Activated naive CD8-positive, alpha-beta T cell treated with anti-CD3 and anti-CD28 coated beads, Interleukin-2, amount 10 ng/mL, durations not matched to agents 7 days and 5 days (primary cell): ENCODE results near the gene SYNJ2BP. TPM values are rescaled to one million over a fixed set of nuclear protein-coding genes. Genes with fewer than 3 reads are reported as not detected.

Experiments used
- total RNA-seq, 2 experiments: library from RNA; stranded (reverse); gene quantifications; one replicate each; pipeline ENCODE4 v1.2.3, GENCODE V29; 2021

The SYNJ2BP gene
- total RNA-seq, 2 experiments from 2014 or later, result 14.9 to 15.3 TPM

Other genes with a start within 250 kb of the SYNJ2BP start
- under 1 TPM in 1 of 2 experiments, not detected in 1; 0.11 TPM for gene SLC8A3, start 228.1 kb downstream of the SYNJ2BP start, total RNA-seq
- gene COX16, start 57.4 kb downstream of the SYNJ2BP start, total RNA-seq, result 10 to 100 TPM; 32.5 to 40.2 TPM
- gene ADAM21, start 35.1 kb upstream of the SYNJ2BP start, total RNA-seq, result not detected
- gene ADAM20, start 117.9 kb upstream of the SYNJ2BP start, total RNA-seq, result under 1 TPM; 0.48 to 0.67 TPM
- 10 to 100 TPM; 52.8 to 55.6 TPM for gene MED6, start 183.6 kb upstream of the SYNJ2BP start, total RNA-seq
- gene TTC9, start 224.8 kb upstream of the SYNJ2BP start, total RNA-seq, result 10 to 100 TPM; 16.6 to 17.2 TPM